Measurements from ENCODE around the gene MRPL39. TPM values are rescaled to one million over a fixed set of nuclear protein-coding genes. Genes with fewer than 3 reads are reported as not detected.

MRPL39 gene
- total RNA-seq, 1 donor from 2014 or later: 49.9 TPM

DNA sequence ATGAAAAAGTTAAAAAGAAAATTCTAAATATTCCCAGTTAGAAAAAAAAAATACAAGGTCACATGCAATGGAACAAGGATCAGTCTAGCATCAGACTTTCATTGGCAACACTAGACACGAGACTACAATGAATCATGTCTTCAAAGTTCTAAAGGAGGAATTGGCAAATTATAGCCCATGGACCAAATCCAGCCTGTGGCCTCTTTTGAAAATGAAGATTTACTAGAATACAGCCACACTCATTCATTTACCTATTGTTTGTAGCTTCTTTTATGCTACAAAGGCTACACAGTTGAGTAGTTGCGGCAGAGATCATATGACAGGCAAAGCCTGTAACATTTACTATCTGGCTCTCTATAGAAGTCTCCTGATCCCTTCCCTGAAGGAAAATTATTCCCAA is 71.4 kb downstream of the MRPL39 start:
- no peaks in the 10 kb centered on the region for H3K36me3 ChIP-seq
- H3K27ac ChIP-seq (replicated peaks): no peak overlapping the region
- no peak overlapping the region for H3K4me3 ChIP-seq
- no peaks in the 10 kb centered on the region for H3K4me1 ChIP-seq
- peaks cover 29% of the 10 kb centered on the region for H3K9me3 ChIP-seq (replicated peaks)
- no peaks in the 10 kb centered on the region for H3K27me3 ChIP-seq (ENCODE audit: low read depth)
- intact Hi-C loops (cut with micrococcal nuclease): no loop called here
- no peak for DNase-seq
- TF ChIP-seq, protein P1, sequence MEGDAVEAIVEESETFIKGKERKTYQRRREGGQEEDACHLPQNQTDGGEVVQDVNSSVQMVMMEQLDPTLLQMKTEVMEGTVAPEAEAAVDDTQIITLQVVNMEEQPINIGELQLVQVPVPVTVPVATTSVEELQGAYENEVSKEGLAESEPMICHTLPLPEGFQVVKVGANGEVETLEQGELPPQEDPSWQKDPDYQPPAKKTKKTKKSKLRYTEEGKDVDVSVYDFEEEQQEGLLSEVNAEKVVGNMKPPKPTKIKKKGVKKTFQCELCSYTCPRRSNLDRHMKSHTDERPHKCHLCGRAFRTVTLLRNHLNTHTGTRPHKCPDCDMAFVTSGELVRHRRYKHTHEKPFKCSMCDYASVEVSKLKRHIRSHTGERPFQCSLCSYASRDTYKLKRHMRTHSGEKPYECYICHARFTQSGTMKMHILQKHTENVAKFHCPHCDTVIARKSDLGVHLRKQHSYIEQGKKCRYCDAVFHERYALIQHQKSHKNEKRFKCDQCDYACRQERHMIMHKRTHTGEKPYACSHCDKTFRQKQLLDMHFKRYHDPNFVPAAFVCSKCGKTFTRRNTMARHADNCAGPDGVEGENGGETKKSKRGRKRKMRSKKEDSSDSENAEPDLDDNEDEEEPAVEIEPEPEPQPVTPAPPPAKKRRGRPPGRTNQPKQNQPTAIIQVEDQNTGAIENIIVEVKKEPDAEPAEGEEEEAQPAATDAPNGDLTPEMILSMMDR (IDR thresholded peaks at IDR 0.05; ENCODE audit: borderline replicate concordance): no peak

Other genes starting within 250 kb of the MRPL39 start
- gene JAM2, start 31.8 kb upstream of the MRPL39 start, total RNA-seq: 23.7 TPM
- 819 TPM for gene ATP5PF, start 127.4 kb upstream of the MRPL39 start, total RNA-seq
- 15.5 TPM for gene GABPA, start 127.5 kb upstream of the MRPL39 start, total RNA-seq

Measured in left ventricle myocardium inferior (tissue), 1 donor.